Dermis blood vessel endothelial cell (primary cell): ENCODE measurements around the gene PPDPF. TPM values are rescaled to one million over a fixed set of nuclear protein-coding genes. Genes with fewer than 3 reads are reported as not detected.

Source experiments
- DNase-seq: peaks from one replicate; pipeline ENCODE4 v3.0.0; 2010
- total RNA-seq: library from RNA; depleted of rRNA; stranded (reverse); fragments of >200 nt; gene quantifications from 2 replicates; pipeline ENCODE4 v1.2.3, GENCODE V29; 2014

The PPDPF gene
- total RNA-seq, 1 donor from 2014 or later = 19.9 TPM

DNA sequence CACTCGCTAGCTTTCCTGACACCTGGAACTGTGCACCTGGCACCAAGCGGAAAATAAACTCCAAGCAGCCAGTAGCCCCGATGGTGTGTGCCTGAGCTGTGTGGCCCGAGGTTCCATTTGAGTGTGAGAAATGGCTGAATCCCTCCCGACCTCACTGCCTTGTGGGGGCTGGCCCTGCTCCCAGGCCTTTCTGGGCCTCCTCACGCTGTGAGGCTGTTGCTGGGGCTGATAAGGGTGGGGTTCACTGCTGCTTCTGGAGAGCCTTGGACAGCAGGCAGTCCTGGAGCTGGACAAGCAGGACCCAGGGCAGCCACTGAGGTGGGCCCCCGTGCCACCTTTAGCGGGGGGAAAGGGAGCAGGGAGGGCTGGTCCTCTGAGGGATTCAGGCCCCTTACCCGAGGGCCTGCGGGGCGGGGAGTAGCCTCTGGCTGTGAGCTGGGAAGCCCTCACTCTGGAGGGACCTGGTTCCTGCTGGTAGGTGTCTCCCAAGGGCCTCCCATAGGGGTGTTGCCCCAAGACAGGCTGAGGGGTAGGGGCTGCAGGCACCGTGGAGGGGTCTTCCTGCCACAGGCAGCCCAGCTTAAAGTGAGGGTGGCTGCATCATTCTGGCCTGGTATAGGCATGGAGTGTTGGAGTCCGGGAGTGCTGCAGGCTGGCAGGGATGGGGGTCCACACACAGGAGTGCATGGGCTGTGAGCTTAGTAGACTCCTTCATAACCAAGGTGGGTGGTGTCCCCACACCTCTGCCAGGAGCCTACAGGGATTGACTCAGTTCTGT lies 1.7 kb downstream of the PPDPF start:
- DNase-seq = no peak

DNA sequence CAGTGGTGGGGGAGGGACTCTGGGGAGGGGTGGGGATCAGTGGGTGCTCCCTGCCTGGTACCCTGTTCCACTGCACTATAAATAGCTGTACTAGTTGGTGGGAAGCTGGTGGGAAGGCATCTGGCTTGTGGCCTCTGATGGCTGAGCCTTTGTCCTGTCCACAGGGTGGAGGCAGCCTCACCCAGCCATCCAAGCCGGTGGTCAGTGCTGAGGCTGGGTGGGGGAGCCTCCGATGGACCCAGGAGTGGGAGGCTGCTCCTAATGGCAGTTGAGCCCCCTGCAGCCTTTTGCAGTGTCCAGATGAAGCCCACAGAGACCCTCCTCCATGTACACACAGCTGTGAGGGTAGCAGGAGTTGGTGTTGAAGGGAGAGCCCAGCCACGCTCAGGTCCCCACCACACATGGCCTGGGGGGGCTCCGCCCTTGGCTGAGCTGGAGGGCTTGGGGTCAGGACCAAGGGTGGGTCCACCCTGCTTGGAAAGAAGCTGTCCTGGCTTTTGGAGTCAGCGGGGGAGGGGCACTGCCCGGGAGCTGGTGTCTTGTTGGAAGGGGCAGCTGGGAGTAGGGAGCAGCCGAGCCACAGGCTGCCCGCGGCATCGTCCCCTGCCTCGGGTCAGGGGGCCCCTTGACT lies 2.5 kb downstream of the PPDPF start:
- DNase-seq = no peak

DNA sequence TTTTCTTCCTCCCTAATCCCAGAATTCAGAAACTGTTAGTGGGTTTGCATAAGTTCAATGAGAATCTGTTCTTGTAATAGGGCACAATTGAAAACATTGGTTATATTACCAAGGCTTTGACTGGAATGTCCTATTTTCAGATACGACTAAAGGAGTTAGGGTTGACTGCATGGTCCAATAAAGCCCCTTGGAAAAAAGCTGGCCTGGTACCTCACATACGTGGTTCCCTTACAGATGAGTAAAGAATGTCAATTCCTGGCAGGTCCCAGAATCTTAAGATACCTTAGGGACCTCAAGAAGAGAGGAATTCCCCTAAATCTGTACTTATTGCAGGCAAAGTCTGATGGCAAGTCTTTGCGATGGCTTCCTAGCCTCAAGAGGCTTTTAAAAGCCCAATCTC lies 4.6 kb downstream of the PPDPF start:
- DNase-seq = no peak

DNA sequence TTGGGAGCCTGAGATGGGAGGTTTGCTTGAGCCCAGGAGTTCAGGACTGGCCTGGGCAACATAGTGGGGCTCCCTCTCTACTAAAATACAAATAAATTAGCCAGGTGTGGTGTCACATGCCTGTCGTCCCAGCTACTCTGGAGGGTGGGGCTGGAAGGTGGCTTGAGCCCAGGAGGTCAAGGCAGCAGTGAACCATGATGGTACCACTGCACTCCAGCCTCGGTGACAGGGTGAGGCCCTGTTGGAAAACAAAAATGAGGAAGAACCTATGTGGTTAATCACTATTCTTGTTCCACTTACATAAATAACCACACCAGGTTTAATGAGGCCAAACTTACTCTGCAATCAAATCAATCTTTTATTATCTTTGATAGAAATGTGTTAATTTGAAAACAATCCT lies 5.4 kb downstream of the PPDPF start:
- DNase-seq = no peak

DNA sequence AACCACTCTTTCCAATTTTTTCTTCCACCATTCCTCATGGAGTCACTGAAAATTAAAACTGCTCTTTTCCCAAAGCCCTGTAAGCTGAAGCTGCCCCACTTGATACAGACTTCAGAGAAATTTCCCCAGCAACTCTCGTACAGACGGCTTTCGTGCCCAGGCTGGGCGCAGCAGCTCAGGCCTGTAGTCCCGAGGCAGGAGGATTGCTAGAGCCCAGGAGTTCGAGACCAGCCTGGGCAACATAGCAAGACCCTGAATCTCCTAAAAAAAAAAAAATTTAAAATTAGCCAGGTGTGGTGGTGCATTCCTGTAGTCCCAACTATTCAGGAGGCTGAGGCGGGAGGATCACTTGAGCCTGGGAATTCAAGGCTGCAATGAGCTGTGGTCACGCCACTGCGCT lies 6.6 kb downstream of the PPDPF start:
- DNase-seq = no peak

GRCh38 chr20:63529180-63529860 lies 8.8 kb downstream of the PPDPF start:
- DNase-seq = no peak

DNA sequence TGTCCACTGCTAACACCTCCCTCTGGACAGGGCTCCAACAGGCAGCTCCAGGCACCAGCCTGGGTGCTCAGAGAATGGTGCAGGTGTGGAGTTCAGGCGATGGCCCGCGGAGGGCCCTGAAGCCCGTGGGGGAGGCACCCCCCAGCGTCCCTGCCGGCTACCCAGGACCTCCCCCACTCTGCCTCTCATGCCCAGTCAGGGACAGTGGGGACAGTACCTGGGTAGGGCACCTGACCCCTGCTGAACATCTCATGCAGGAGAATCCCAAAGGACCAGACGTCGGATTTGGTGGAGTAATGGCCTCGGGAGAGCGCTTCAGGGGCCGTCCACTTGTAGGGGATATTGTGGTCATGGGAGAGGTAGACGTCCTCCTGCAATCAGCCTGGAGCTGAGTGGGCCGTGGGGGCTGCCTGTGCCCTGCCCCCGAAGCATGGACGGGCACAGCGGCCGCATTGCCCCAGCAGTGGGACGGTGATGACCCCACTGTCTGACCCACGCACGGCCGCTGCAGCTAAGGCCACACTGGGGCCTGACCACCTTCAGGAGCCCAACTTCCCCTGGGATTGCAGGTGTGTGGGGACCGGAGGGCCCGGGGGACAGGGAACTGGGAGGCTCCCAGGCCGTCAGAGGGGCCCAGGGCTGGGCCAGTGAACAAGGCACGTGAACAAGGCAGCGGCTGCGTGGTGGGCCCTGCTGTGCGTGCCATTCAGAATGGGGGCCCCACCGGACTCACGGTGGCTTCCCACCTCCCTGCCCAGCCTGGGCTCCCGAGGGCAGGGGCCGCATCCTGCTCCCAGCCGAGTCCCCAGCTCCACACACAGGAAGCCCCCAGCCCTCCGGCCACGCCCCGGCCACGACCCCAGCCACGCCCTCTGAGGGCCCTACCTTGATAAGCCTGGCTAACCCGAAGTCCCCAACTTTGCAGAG lies 9.6 kb downstream of the PPDPF start:
- DNase-seq = no peak

- DNase-seq = no peak
These were observed 10.2 kb downstream of the PPDPF start for GRCh38 chr20:63530788-63531160.

DNA sequence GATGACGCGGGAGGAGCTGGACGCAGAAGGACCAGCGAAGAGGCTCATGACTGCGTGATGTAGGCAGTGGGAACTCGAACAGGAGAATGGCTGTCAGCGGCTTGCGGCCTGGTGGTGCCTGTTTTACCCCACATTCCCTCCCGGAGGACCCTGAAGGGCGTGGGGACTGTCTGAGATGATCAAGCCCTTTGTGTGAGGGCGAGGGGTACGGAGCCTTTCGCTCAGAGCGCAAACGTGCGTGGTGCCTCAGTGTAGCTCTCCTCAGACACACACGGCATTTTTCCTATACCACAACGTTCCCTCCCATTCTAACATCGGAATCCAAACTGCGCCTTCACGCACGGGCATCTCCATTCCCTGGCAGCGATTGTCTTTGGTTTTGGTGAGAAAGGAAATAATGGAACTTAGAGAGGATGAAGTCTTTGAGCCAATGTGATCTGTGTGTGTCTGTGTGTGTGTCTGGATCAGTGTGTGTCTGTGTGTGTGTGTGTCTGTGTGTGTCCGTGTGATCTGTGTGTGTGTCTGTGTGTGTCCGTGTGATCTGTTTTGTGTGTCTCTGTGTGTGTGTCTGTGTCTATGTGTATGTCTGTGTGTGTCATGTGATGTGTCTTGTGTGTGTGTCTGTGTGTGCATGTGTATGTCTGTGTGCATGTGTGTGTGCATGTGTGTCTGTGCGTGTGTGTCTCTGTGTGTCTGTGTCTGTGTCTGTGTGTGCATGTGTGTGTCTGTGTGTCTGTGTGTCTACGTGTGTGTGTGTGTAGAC lies 11.3 kb downstream of the PPDPF start:
- no peak for DNase-seq

- DNase-seq = no peak
These were observed 11.9 kb downstream of the PPDPF start for GRCh38 chr20:63532449-63532971.

GRCh38 chr20:63533388-63533787 lies 12.8 kb downstream of the PPDPF start:
- no peak for DNase-seq

GRCh38 chr20:63533871-63534393 lies 13.4 kb downstream of the PPDPF start:
- no peak for DNase-seq

- DNase-seq = no peak
These were observed 13.9 kb downstream of the PPDPF start for GRCh38 chr20:63534427-63534830.

DNA sequence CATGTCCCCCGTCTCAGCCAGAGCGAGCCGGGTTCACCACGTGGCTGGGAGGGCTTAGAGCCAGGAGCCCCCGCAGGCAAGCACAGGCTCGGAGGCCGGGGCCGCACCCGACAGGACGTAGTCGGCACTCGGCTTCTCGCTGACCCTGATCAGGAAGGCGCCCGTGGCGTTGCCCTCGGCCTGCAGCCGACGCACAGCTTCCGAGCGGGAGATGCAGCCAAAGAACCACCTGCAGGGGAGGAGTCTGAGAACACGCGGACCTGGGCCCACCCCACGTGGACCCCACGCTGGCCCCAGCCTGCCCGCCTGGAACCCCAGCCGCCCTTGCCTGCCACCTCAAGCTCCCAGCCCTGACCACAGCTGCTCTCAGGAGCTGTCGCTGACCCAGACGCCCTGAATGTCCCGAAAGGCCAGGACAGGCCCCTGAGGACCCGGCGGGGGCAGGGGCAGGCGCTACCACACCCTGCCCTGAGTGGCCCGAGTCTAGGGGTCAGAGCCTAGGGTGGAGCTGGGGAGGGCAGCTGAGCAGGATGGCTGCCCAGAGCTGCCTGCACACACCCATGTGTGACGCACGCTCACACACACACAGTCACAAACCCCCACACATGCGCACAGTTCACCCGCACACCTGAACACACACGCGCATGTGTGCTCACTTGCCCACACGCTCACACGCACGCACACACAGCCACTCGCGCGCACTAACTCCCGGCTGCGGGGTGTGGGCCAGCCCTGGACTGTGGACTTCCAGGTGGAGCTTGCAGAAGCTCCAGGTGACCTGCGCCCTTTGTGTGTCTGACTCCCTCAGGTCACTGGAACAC lies 14.5 kb downstream of the PPDPF start:
- DNase-seq = peak; percentile 13

DNA sequence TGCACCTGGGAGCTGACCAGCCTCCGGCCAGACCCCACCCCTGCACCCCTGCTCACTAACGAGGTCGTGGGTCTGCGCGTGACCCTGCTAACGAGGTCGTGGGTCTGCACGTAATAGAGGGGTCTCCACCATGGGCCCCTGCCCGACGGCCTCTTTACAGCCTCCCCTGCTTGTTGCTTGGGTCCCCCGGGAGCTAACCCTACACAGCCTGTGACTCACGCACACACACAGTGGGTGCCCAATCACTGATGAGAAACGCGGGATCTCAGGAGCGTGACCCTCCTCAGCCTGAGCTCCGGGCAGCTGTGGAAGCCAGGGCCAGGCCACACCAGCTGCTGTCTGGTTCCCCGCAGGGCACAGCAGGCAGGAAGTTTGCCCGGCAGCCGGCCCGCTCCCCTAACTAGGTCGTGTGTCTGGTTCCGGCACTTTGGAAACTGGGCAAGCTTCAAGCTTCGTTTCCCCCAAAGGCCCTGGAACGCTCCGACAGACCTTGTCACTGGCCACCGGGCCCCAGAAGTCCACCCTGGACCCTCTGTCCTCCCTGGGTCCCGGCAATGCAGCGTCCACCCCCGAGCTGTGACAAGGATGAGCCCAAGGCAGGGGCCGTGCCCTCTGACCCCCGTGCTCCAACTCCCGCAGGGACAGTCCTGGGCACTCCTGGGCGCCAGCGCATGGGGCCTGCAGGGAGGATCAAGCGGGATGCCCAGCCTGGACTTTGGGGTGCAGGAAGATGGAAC lies 15.8 kb downstream of the PPDPF start:
- DNase-seq = peak; percentile 45

- no peak for DNase-seq
These were observed 16.5 kb downstream of the PPDPF start, which contains the start of gene PTK6 for GRCh38 chr20:63536997-63537524. PTK6 (minus strand) TSS chr20:63537376; CDS start chr20:63537314, 62 bp downstream.

DNA sequence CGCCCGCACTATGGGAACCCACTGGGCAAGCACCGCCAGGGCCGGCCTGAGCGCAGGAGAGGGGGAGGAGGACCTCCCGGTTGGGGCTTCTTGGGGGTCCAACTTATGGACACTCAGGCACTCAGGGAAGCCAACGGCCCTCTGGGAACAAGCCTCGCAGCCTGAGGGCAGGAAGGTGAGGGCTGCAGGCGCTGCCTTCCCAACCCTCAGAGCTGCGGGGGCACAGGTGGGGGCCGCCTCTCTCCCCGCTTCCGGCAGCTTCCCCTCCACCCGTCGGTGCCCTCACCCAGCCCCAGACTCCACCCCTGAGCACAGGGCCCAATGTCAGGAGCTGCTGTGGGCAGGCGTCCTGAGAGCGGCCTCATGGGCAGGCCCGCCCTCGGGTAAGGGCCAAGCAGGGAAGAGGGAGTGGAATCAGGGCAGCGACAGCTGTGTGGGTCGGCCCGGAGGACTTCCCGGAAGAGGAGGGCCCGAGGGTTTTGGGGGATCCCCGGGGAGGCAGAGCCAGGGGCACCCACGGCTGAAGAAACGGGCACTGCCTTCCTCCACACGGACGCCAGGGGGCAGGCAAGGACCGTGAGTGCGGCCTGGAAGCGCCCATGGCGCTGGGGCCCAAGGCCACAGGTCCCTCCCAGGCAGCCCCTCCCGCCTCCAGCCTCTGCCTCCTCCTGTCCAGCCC lies 17.1 kb downstream of the PPDPF start:
- DNase-seq = peak; percentile 93

DNA sequence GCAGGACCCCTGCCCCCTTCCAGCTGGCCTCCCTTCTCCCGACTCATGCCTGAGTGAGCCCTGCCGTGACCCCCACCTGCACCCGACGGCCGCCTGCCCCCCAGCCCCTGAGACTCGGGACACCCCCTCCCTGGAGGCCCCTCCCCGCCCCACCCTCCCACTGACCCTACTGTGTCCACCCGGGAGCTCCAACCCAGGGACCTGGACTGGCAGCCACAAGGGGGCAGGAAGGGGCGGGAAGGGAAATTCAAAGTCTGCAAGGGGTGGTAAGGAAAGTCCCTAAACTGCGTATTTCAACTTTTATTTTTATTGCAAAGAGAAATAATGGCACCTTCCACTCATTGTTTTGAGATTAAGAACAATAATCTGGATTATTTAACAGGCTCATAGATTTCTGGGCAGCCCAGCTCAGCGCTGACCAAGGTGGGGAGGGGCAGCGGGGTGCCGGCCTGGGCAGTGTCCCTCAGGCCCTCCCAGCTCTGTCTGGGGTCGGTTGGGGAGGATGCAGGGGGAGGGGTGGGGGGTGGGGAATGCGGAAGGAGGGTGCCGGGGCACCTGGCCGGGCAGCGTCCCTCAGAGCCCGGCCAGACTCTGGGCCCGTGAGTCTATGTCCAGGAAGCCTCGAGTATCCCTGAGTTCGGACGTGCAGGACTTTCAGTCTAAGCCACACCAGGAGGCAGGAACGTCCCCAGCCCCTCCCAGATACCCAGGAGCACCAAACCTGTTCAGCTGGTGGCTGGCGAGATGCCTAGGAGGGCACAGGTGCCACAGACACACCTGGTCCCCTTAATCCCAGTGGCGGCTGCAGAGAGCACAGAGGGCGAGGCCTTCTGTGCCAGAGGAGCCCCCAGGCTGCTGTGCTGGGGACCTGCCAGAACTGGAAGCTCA lies 17.9 kb downstream of the PPDPF start:
- peak; percentile 69 for DNase-seq
